Spleen (tissue), 7 donors: ENCODE results near the gene NHERF2.
A peak's percentile ranks its signal among the peaks of the same experiment; 100 is the strongest.

Experiments used
- POLR2AphosphoS5 ChIP-seq, 3 donors: sonication (generic); formaldehyde crosslinking; IDR thresholded peaks; one replicate each; pipeline ENCODE4 v1.5.1; 2017; ENCODE audit warnings: antibody characterized with exemption in 3 of 3
- TF ChIP-seq, protein P1 (sequence below), 11 experiments: fragments of 200-600 bp in 7 of 11; fragments of 450-650 bp in 4 of 11; sonication (generic) in 4 of 11; IDR thresholded peaks in 8 of 11; conservative IDR thresholded peaks in 3 of 11; 1 replicate in 7 of 11; 2 replicates in 4 of 11; pipeline versions ENCODE4 v1.4.0 to v1.8.0; 2016 to 2021; ENCODE audit warnings: antibody characterized with exemption in 11 of 11, inconsistent platforms in 4 of 11, mild to moderate bottlenecking in 1 of 11
- donor health status: DM: no; HTN: no; CAD: no; lungs with moderate emphysema.
- donor health status: DM: no; HTN: no; CAD: no.
- donor health status: DM: no; HTN: no; CAD: no.

DNA sequence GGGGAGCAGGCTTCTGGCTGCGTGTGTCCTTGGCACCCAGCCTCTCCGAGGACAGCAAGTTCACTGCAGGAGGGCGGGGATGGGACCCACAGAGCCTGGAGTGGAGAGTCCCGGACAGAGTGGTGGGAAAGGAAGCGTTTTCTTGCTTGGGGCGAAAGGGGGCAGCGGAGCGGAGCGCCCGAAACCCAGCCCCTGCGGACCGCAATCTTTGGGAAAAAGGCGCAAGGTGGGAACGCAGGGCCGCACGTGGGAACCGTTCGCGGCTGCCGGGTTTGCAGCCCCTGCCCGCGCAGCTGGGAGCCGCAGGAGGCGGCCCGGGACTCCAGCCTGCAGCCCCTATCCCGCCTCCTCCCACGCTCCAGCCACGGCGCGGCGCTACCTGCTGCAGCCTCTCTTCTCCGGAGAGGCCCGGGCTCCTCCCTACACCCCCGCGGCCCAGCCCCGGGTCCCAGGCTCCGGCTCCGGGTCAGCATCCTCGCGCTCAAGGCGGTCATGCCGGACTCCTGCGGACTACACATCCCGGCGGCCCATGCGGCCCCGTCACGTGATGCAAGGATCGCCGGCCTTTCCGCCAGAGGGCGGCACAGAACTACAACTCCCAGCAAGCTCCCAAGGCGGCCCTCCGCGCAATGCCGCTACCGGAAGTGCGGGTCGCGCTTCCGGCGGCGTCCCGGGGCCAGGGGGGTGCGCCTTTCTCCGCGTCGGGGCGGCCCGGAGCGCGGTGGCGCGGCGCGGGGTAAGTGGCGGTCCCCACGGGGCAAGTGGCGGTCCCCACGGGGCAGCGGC lies 20.8 kb downstream of the NHERF2 start, which contains the start of the genes NTHL1 and TSC2:
- TF ChIP-seq, protein P1, sequence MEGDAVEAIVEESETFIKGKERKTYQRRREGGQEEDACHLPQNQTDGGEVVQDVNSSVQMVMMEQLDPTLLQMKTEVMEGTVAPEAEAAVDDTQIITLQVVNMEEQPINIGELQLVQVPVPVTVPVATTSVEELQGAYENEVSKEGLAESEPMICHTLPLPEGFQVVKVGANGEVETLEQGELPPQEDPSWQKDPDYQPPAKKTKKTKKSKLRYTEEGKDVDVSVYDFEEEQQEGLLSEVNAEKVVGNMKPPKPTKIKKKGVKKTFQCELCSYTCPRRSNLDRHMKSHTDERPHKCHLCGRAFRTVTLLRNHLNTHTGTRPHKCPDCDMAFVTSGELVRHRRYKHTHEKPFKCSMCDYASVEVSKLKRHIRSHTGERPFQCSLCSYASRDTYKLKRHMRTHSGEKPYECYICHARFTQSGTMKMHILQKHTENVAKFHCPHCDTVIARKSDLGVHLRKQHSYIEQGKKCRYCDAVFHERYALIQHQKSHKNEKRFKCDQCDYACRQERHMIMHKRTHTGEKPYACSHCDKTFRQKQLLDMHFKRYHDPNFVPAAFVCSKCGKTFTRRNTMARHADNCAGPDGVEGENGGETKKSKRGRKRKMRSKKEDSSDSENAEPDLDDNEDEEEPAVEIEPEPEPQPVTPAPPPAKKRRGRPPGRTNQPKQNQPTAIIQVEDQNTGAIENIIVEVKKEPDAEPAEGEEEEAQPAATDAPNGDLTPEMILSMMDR (IDR thresholded peaks at IDR 0.05 in 8 of 11, conservative IDR thresholded peaks at IDR 0.05 in 3 of 11), result peak in 10 of 11 experiments; percentile 4 to 74 (median 60)
- peak; percentile 86 to 92 (median 89) for TF ChIP-seq POLR2AphosphoS5 (IDR thresholded peaks at IDR 0.05)
